B cell (primary cell): ENCODE measurements around the gene FCHO2. TPM values are rescaled to one million over a fixed set of nuclear protein-coding genes. Genes with fewer than 3 reads are reported as not detected.

Experiments
- ATAC-seq: fragments of 200-7000 bp; cut with Tn5 transposase; one replicate; pipeline ENCODE4 v1.10.0; 2021; ENCODE audit warnings: low read depth, mild to moderate bottlenecking, moderate number of reproducible peaks, moderate library complexity
- CTCF ChIA-PET: fragments of 350-600 bp; sonication (Branson Sonifier 250); formaldehyde crosslinking; loops from one replicate; lab custom pipeline; 2021; ENCODE audit warnings: antibody characterized with exemption, inconsistent platforms; lab: Charles Lee
- POLR2A ChIA-PET: fragments of 350-600 bp; sonication (Branson Sonifier 250); formaldehyde crosslinking; loops from one replicate; lab custom pipeline; 2021; ENCODE audit warnings: antibody characterized with exemption; lab: Charles Lee
- DNase-seq: peaks from one replicate; pipeline ENCODE4 v3.0.0; 2013
- H2AFZ ChIP-seq: 2 replicates; pipeline ENCODE4 v1.6.1; 2012; ENCODE audit warnings: mild to moderate bottlenecking, low read depth, low read length; ENCODE audit not compliant: insufficient read depth, poor library complexity, severe bottlenecking
- H3K27ac ChIP-seq, 2 donors: 1 replicate in 1 of 2; 2 replicates in 1 of 2; pipeline ENCODE4 v1.5.1; 2012 to 2013; ENCODE audit warnings: low read length in 2 of 2, mild to moderate bottlenecking in 2 of 2, moderate library complexity in 1 of 2
- H3K27me3 ChIP-seq, 4 experiments: fragments of 200-600 bp in 1 of 4; sonication (generic) in 1 of 4; replicated peaks in 1 of 4; 1 replicate in 2 of 4; 2 replicates in 2 of 4; pipeline versions ENCODE4 v1.6.1 to v1.7.0; 2013 to 2016; ENCODE audit warnings: low read length in 3 of 4, mild to moderate bottlenecking in 2 of 4, mixed read lengths in 1 of 4, moderate library complexity in 1 of 4; ENCODE audit not compliant: insufficient read depth in 4 of 4, control insufficient read depth in 3 of 4; ENCODE audit errors: control extremely low read depth in 1 of 4
- H3K36me3 ChIP-seq, 2 experiments: replicated peaks in 1 of 2; 1 replicate in 1 of 2; 2 replicates in 1 of 2; pipeline versions ENCODE4 v1.6.1 to v1.7.1; 2013; ENCODE audit warnings: low read length in 1 of 2; ENCODE audit not compliant: insufficient read depth in 2 of 2, control insufficient read depth in 1 of 2; ENCODE audit errors: control extremely low read depth in 1 of 2, extremely low read depth in 1 of 2
- H3K4me1 ChIP-seq, 2 donors: fragments of 200-600 bp in 1 of 2; sonication (generic) in 1 of 2; 1 replicate in 1 of 2; 2 replicates in 1 of 2; pipeline versions ENCODE4 v1.5.1 to v1.6.1; 2013 to 2017; ENCODE audit warnings: low read length in 2 of 2; ENCODE audit not compliant: control insufficient read depth in 2 of 2, insufficient read depth in 2 of 2
- H3K4me2 ChIP-seq: replicated peaks from 2 replicates; pipeline ENCODE3; 2012; ENCODE audit warnings: mild to moderate bottlenecking, low read depth, low read length; ENCODE audit not compliant: poor library complexity, severe bottlenecking
- H3K4me3 ChIP-seq, 5 experiments: fragments of 200-600 bp in 1 of 5; sonication (generic) in 1 of 5; 1 replicate in 3 of 5; 2 replicates in 2 of 5; pipeline versions ENCODE4 v1.5.1 to v1.7.0; 2011 to 2016; ENCODE audit warnings: low read length in 4 of 5, mild to moderate bottlenecking in 4 of 5, low read depth in 2 of 5, control low read depth in 1 of 5, moderate library complexity in 1 of 5; ENCODE audit not compliant: insufficient read depth in 1 of 5; ENCODE audit errors: control extremely low read depth in 1 of 5, extremely low read depth in 1 of 5
- H3K79me2 ChIP-seq: fragments of 200-600 bp; sonication (generic); one replicate; pipeline ENCODE4 v1.6.0; 2016; ENCODE audit warnings: low read length; ENCODE audit not compliant: control insufficient read depth, insufficient read depth
- H3K9ac ChIP-seq: fragments of 200-600 bp; sonication (generic); 2 replicates; pipeline ENCODE4 v1.6.1; 2017; ENCODE audit warnings: mild to moderate bottlenecking, low read length, moderate library complexity
- H3K9me3 ChIP-seq, 3 donors: one replicate each; pipeline versions ENCODE4 v1.6.1 to v1.7.1; 2013; ENCODE audit warnings: low read length in 2 of 3; ENCODE audit not compliant: control insufficient read depth in 2 of 3, insufficient read depth in 1 of 3; ENCODE audit errors: control extremely low read depth in 1 of 3
- H4K20me1 ChIP-seq: 2 replicates; pipeline ENCODE4 v1.6.0; 2012; ENCODE audit warnings: mild to moderate bottlenecking, low read length; ENCODE audit not compliant: insufficient read depth, control insufficient read depth, poor library complexity, severe bottlenecking
- H3K27ac Mint-ChIP-seq: one replicate; pipeline ENCODE4 v1.8.0; 2021; ENCODE audit warnings: mixed read lengths
- H3K27me3 Mint-ChIP-seq: one replicate; pipeline ENCODE4 v1.8.0; 2021; ENCODE audit warnings: mixed read lengths
- H3K4me1 Mint-ChIP-seq: one replicate; pipeline ENCODE4 v1.8.0; 2021; ENCODE audit warnings: mixed read lengths
- H3K4me3 Mint-ChIP-seq: one replicate; pipeline ENCODE4 v1.8.0; 2021; ENCODE audit warnings: mixed read lengths
- H3K9me3 Mint-ChIP-seq: one replicate; pipeline ENCODE4 v1.8.0; 2022; ENCODE audit warnings: mixed read lengths; ENCODE audit not compliant: insufficient read depth
- CTCF ChIP-seq: fragments of 200-600 bp; IDR thresholded peaks from one replicate; pipeline ENCODE4 v1.8.0; 2022; ENCODE audit warnings: antibody characterized with exemption, mild to moderate bottlenecking
- EZH2 ChIP-seq: IDR thresholded peaks from 2 replicates; pipeline ENCODE4 v1.6.1; 2012; ENCODE audit warnings: borderline replicate concordance, low read depth, mild to moderate bottlenecking, moderate library complexity, low read length; ENCODE audit not compliant: insufficient read depth, poor library complexity, severe bottlenecking
- WGBS: methylation state at CpG from one replicate; pipeline ENCODE4 v1.1.5; 2013; ENCODE audit warnings: missing lambda C conversion rate; ENCODE audit not compliant: insufficient coverage; 5-methylcytosine and 5-hydroxymethylcytosine counted together
- intact Hi-C: fragments of 100-400 bp; cut with micrococcal nuclease; formaldehyde crosslinking; loops from one replicate; pipeline ENCODE4 v1.10.0; 2022
- polyA plus RNA-seq: library from polyadenylated mRNA; depleted of rRNA; stranded (reverse); fragments of >200 nt; gene quantifications from 2 replicates; pipeline ENCODE4 v1.2.3, GENCODE V29; 2012
- total RNA-seq, 2 donors: library from RNA; stranded (reverse); fragments of 120-200 nt in 1 of 2; gene quantifications; 1 replicate in 1 of 2; 2 replicates in 1 of 2; pipeline versions ENCODE4 v1.2.3 to v1.2.4, GENCODE V29; 2013 to 2022

FCHO2 gene
- total and polyA plus RNA-seq, 2 donors (not counting 1 experiment from before 2014, with no cell fraction given): 1.5 to 11.0 TPM

DNA sequence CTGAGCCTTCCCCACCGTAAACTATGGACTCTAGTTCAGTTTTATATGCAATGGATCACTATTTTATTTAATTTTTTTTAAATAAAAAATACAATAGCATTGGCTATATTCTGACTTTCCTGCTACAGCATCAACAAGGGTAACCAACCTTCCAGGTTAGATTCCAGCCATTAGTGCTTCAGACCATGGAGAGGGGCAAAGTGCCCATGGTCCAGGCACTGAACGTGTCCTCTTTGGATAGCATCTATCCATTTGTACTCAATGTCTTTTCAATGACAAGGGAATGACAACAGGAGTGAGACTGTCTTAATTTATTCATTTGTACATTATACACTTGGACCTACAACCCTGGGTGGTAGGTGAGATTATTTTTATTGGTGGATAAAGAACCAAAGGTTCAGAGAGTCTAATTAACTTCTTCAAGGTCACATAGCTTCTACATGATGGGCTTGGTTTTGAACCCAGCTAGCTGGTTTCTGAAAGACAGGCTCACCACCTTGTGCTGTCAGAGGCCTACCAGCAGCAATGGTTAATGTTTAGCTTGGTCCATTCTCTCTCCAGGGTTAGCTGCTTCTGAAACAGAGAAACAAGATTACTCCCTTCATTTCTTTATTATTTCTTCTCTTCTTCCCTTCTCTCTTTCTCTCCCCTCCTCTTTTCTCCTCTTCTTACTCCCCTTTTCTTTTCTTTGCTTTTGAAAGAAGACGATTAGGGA, 176.0 kb downstream of the FCHO2 start:
- Histone ChIP-seq H3K4me1 (no peaks in the 10 kb centered on the region), H3K4me3 (no peak overlapping the region), H3K4me2 (no peak overlapping the region), H3K9me3 (peaks cover 0 to 8% (median 0%) of the 10 kb centered on the region in 3 donors), H3K79me2 (no peaks in the 10 kb centered on the region), H2AFZ (no peak overlapping the region), H3K27me3 (peaks cover 0 to 14% (median 6%) of the 10 kb centered on the region in 4 experiments), H3K27ac (no peak overlapping the region), H3K36me3 (no peaks in the 10 kb centered on the region), H3K9ac (no peak overlapping the region), H4K20me1 (no peaks in the 10 kb centered on the region)
- no peaks in the 10 kb centered on the region for H3K9me3 Mint-ChIP-seq
- no CpG with 5 or more reads among the region's 3 CpGs for WGBS
- DNase-seq: no peak
- H3K4me1 Mint-ChIP-seq: no peaks in the 10 kb centered on the region
- POLR2A ChIA-PET: no interaction called here
- no peak overlapping the region for H3K4me3 Mint-ChIP-seq
- peaks cover 37% of the 10 kb centered on the region for H3K27me3 Mint-ChIP-seq
- H3K27ac Mint-ChIP-seq: no peak overlapping the region
- no peak for ATAC-seq
- CTCF ChIA-PET: no interaction called here
- intact Hi-C loops: no loop called here
- TF ChIP-seq CTCF (no peak), EZH2 (no peak)

DNA sequence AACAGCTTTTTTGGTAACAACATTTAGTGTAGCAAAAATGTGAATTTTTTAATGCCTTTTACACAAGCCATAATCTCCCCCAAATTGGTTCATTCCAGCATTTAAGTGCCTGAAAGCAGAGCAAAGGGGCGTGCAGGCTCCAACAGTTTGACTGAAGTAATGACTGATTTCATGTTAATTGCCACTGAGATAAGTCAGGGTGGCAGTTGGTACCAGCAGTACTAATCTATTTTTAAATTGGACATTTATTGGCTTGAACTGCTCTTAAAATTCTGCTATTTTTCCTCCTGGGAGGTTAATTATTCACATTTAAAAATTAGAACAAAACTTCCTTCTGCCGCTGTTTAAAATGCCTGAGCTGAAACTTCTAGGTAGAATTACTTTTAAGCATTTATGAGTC, 176.9 kb downstream of the FCHO2 start:
- no peak for DNase-seq
- TF ChIP-seq CTCF: no peak
- Mint-ChIP-seq H3K9me3 (no peaks in the 10 kb centered on the region), H3K4me1 (no peaks in the 10 kb centered on the region), H3K27me3 (peaks cover 44% of the 10 kb centered on the region), H3K4me3 (no peak overlapping the region), H3K27ac (no peak overlapping the region)
- Histone ChIP-seq H3K4me2 (no peak overlapping the region), H3K36me3 (no peaks in the 10 kb centered on the region), H3K27me3 (peaks cover 0 to 15% (median 7%) of the 10 kb centered on the region in 4 experiments), H3K27ac (no peak overlapping the region), H2AFZ (no peak overlapping the region), H3K4me3 (no peak overlapping the region), H3K4me1 (no peaks in the 10 kb centered on the region), H3K79me2 (no peaks in the 10 kb centered on the region), H3K9me3 (peaks cover 0 to 8% (median 0%) of the 10 kb centered on the region in 3 donors), H3K9ac (no peak overlapping the region), H4K20me1 (no peaks in the 10 kb centered on the region)
- CTCF ChIA-PET: no interaction called here
- ATAC-seq: no peak
- intact Hi-C loops: no loop called here
- POLR2A ChIA-PET: no interaction called here
- WGBS: no CpG with 5 or more reads among the region's 2 CpGs
